Uterus (tissue), 4 donors: ENCODE measurements around the gene BOD1L2. TPM values are rescaled to one million over a fixed set of nuclear protein-coding genes. Genes with fewer than 3 reads are reported as not detected.

Experiments used
- DNase-seq, 2 donors: peaks; one replicate each; pipeline ENCODE4 v3.0.0-alpha.2; 2019 to 2020
- H3K27ac ChIP-seq, 2 donors: fragments of 200-600 bp; sonication (generic); 1 replicate in 1 of 2; 2 replicates in 1 of 2; pipeline ENCODE4 v1.5.1; 2016 to 2018
- H3K27me3 ChIP-seq, 2 donors: fragments of 200-600 bp; sonication (generic); one replicate each; pipeline ENCODE4 v1.5.1; 2018 to 2019; ENCODE audit warnings: control low read depth in 1 of 2
- H3K36me3 ChIP-seq, 2 donors: fragments of 200-600 bp; sonication (generic); one replicate each; pipeline ENCODE4 v1.5.1; 2019; ENCODE audit warnings: control low read depth in 1 of 2
- H3K4me1 ChIP-seq, 2 donors: fragments of 200-600 bp; sonication (generic); one replicate each; pipeline ENCODE4 v1.5.1; 2018 to 2019; ENCODE audit warnings: control low read depth in 1 of 2
- H3K4me3 ChIP-seq, 2 donors: fragments of 200-600 bp; sonication (generic); 1 replicate in 1 of 2; 2 replicates in 1 of 2; pipeline ENCODE4 v1.5.1; 2018 to 2019; ENCODE audit warnings: mild to moderate bottlenecking in 1 of 2
- H3K9me3 ChIP-seq, 2 donors: fragments of 200-600 bp; sonication (generic); one replicate each; pipeline ENCODE4 v1.5.1; 2019; ENCODE audit warnings: control low read depth in 1 of 2
- CTCF ChIP-seq, 4 experiments: fragments of 200-600 bp in 2 of 4; fragments of 450-650 bp in 2 of 4; sonication (generic) in 2 of 4; IDR thresholded peaks; one replicate each; pipeline ENCODE4 v1.5.1; 2016 to 2019; ENCODE audit warnings: antibody characterized with exemption in 4 of 4, mild to moderate bottlenecking in 2 of 4, moderate library complexity in 1 of 4
- POLR2A ChIP-seq, 2 donors: fragments of 450-650 bp; IDR thresholded peaks; one replicate each; pipeline ENCODE4 v1.6.1; 2016; ENCODE audit warnings: antibody characterized with exemption in 2 of 2, mild to moderate bottlenecking in 1 of 2, moderate library complexity in 1 of 2
- intact Hi-C: fragments of 100-400 bp; cut with DNase I; formaldehyde crosslinking; loops from one replicate; pipeline ENCODE4 v1.15.1; 2023; ENCODE audit warnings: low total_unique reads
- total RNA-seq, 4 donors: library from RNA; depleted of rRNA in 3 of 4; stranded (reverse); fragments of >200 nt in 3 of 4; gene quantifications; one replicate each; pipeline versions ENCODE4 v1.1.0 to v1.2.4, GENCODE V29; 2014 to 2023
- donor health status: DM: yes; HTN: yes; CAD: no.

Gene BOD1L2
- total RNA-seq, 4 donors from 2014 or later: not detected

GRCh38 chr18:57194070-57194469, 47.2 kb downstream of the BOD1L2 start:
- no peaks in the 10 kb centered on the region for H3K4me1 ChIP-seq
- no peak overlapping the region for H3K27ac ChIP-seq
- TF ChIP-seq CTCF (IDR thresholded peaks at IDR 0.05) (no peak), POLR2A (IDR thresholded peaks at IDR 0.05) (no peak)
- H3K27me3 ChIP-seq: no peaks in the 10 kb centered on the region
- no peak overlapping the region for H3K4me3 ChIP-seq
- intact Hi-C loops: no loop called here
- no peaks in the 10 kb centered on the region for H3K36me3 ChIP-seq
- H3K9me3 ChIP-seq: no peaks in the 10 kb centered on the region
- DNase-seq: no peak

- Histone ChIP-seq H3K9me3 (no peaks in the 10 kb centered on the region), H3K4me3 (no peak overlapping the region), H3K27me3 (no peaks in the 10 kb centered on the region), H3K27ac (no peak overlapping the region), H3K36me3 (no peaks in the 10 kb centered on the region), H3K4me1 (no peaks in the 10 kb centered on the region)
- TF ChIP-seq CTCF (IDR thresholded peaks at IDR 0.05): no peak
- no peak for DNase-seq
- intact Hi-C loops: no loop called here
These were observed 47.7 kb downstream of the BOD1L2 start for GRCh38 chr18:57194622-57195021.

- Histone ChIP-seq H3K36me3 (no peaks in the 10 kb centered on the region), H3K4me3 (no peak overlapping the region), H3K27ac (no peak overlapping the region), H3K9me3 (no peaks in the 10 kb centered on the region), H3K27me3 (no peaks in the 10 kb centered on the region), H3K4me1 (no peaks in the 10 kb centered on the region)
- intact Hi-C loops: no loop called here
- TF ChIP-seq POLR2A (IDR thresholded peaks at IDR 0.05) (no peak), CTCF (IDR thresholded peaks at IDR 0.05) (no peak)
- DNase-seq: no peak
These were observed 48.5 kb downstream of the BOD1L2 start for GRCh38 chr18:57195341-57195740.

GRCh38 chr18:57197261-57197660, 50.4 kb downstream of the BOD1L2 start:
- TF ChIP-seq POLR2A (IDR thresholded peaks at IDR 0.05): no peak
- TF ChIP-seq CTCF (IDR thresholded peaks at IDR 0.05): no peak
- Histone ChIP-seq H3K27me3 (no peaks in the 10 kb centered on the region), H3K27ac (no peak overlapping the region), H3K36me3 (no peaks in the 10 kb centered on the region), H3K4me1 (no peaks in the 10 kb centered on the region), H3K4me3 (no peak overlapping the region), H3K9me3 (no peaks in the 10 kb centered on the region)
- DNase-seq: no peak
- intact Hi-C loops: no loop called here

- intact Hi-C loops: no loop called here
These were observed 51.2 kb downstream of the BOD1L2 start for GRCh38 chr18:57198073-57198472.

More at GRCh38 chr18:57198073-57198472, 51.2 kb downstream of the BOD1L2 start:
- no peak for DNase-seq
- no peaks in the 10 kb centered on the region for H3K4me1 ChIP-seq
- H3K27ac ChIP-seq: no peak overlapping the region
- no peaks in the 10 kb centered on the region for H3K9me3 ChIP-seq
- no peak for TF ChIP-seq POLR2A (IDR thresholded peaks at IDR 0.05)
- TF ChIP-seq CTCF (IDR thresholded peaks at IDR 0.05): no peak
- H3K4me3 ChIP-seq: no peak overlapping the region
- H3K27me3 ChIP-seq: no peaks in the 10 kb centered on the region
- no peaks in the 10 kb centered on the region for H3K36me3 ChIP-seq

Other genes starting within 250 kb of the BOD1L2 start
- under 1 TPM in 1 of 4 donors, not detected in 3; 0.07 TPM for gene ST8SIA3, start 205.5 kb downstream of the BOD1L2 start, total RNA-seq